ENCODE results near the gene PKP1.

PKP1 gene

DNA sequence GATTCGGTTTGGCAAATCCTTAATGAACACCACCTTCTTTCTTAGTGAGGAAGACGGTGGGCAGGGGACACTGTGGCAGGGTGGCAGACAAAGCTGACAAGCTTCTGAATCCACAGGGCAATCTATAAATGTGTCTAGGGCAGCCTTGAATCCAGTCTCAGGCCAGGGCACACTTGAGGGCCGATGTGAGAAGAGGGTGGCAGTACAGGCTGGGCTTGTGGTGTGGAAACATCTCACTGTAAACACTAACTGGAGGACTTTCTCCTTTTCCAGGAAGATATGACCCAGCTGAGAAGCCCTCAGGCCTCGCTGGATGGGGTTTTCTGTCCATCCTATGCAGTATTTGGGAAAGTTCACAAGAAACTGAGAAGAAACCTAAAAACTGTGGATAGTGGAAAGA lies 46.5 kb downstream of the PKP1 start:
- H3K4me3 ChIP-seq (ENCODE audit: low read depth, low read length): no peak overlapping the region
- no peak for TF ChIP-seq CTCF (IDR thresholded peaks at IDR 0.05; ENCODE audit: control insufficient read depth, extremely low read depth, insufficient read depth)
- no peak for DNase-seq (ENCODE audit: low read depth)

DNA sequence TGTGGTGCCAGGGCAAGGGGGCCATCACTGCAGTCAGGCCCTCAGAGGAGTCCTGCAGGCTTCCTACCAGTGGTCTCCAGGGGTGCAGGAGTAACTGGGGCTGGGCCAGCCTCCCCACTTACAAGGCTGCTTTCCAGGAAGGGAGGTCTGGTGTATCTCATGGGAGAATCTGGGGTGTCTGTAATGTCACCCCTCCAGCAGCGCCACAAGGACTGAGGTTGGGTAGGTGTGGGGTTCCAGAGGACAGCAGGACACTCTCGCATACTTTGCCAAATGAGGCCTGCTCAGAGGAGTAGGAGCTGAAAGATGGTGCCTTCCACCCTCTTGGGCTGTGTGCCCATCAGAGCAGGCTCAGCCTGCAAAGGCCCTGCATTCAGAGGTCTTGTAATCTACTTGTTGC lies 47.2 kb downstream of the PKP1 start:
- H3K4me3 ChIP-seq (ENCODE audit: low read depth, low read length): no peak overlapping the region
- DNase-seq (ENCODE audit: low read depth): no peak
- no peak for TF ChIP-seq CTCF (IDR thresholded peaks at IDR 0.05; ENCODE audit: control insufficient read depth, extremely low read depth, insufficient read depth)

- no peak for DNase-seq (ENCODE audit: low read depth)
- TF ChIP-seq CTCF (IDR thresholded peaks at IDR 0.05; ENCODE audit: control insufficient read depth, extremely low read depth, insufficient read depth): no peak
- H3K4me3 ChIP-seq (ENCODE audit: low read depth, low read length): no peak overlapping the region
Observed at GRCh38 chr1:201331166-201331565, 47.9 kb downstream of the PKP1 start.

GRCh38 chr1:201332021-201332420 lies 48.7 kb downstream of the PKP1 start:
- DNase-seq (ENCODE audit: low read depth): no peak
- no peak overlapping the region for H3K4me3 ChIP-seq (ENCODE audit: low read depth, low read length)
- no peak for TF ChIP-seq CTCF (IDR thresholded peaks at IDR 0.05; ENCODE audit: control insufficient read depth, extremely low read depth, insufficient read depth)

DNA sequence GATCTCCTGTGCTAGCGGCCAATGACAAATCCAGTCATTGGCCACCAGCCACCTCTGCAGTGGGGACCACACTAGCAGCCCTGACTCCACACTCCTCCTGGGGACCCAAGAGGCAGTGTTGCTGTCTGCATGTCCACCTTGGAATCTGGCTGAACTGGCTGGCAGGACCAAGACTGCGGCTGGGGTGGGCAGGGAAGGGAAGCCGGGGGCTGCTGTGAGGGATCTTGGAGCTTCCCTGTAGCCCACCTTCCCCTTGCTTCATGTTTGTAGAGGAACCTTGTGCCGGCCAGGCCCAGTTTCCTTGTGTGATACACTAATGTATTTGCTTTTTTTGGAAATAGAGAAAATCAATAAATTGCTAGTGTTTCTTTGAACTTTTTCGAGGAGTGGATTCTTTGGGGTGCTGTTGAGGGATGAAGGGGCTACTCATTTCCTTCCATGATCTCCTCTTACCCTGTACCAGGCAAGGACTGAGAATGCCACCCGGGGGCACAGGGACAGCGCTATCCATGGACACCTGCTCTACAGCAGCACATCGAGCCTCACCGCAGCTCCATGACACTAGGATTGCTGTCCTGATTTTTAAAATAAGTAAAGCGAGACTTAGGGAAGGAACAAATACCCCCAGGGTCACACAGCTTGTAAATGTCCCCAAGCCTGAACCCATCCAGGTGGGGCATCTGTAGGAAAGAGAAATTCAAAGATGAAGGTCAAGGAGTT lies 49.5 kb downstream of the PKP1 start:
- DNase-seq (ENCODE audit: low read depth): no peak
- H3K4me3 ChIP-seq (ENCODE audit: low read depth, low read length): no peak overlapping the region
- no peak for TF ChIP-seq CTCF (IDR thresholded peaks at IDR 0.05; ENCODE audit: control insufficient read depth, extremely low read depth, insufficient read depth)

GRCh38 chr1:201334325-201335173 lies 51.2 kb downstream of the PKP1 start:
- DNase-seq (ENCODE audit: low read depth): no peak
- TF ChIP-seq CTCF (IDR thresholded peaks at IDR 0.05; ENCODE audit: control insufficient read depth, extremely low read depth, insufficient read depth): no peak
- H3K4me3 ChIP-seq (ENCODE audit: low read depth, low read length): no peak overlapping the region

Data from LNCaP clone FGC (cell line).